Measurements from ENCODE around the gene SHLD2.

Gene SHLD2

DNA sequence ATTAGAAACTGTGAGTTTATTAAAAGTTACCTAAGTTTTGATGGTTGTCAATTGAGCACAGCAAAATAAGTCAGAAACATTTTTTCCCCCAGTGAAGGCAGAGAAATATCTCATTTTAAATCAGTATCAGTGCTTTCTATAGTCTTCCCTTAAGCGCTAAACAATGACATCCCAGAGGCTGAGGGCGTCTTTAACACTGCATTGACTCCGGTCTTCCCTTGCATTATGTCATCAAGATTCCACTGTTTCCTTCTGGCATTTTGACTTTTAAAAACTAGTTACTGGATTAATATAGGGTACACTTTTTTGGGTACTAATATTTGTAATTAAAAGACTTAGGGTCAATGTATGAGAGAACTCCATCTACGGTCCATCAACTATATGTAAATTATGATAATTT is 4.2 kb upstream of the SHLD2 start:
- TF ChIP-seq EGR1 (IDR thresholded peaks at IDR 0.05) (no peak), TEAD4 (IDR thresholded peaks at IDR 0.05) (no peak), TCF12 (IDR thresholded peaks at IDR 0.05; ENCODE audit: low read depth) (no peak), EP300 (IDR thresholded peaks at IDR 0.05; ENCODE audit: borderline replicate concordance) (no peak), USF1 (IDR thresholded peaks at IDR 0.05) (no peak), CREB1 (IDR thresholded peaks at IDR 0.05; ENCODE audit: low read depth) (no peak), YY1 (IDR thresholded peaks at IDR 0.05; ENCODE audit: low read depth) (no peak), NFIC (IDR thresholded peaks at IDR 0.05) (no peak), ZBTB7A (IDR thresholded peaks at IDR 0.05; ENCODE audit: low read depth) (no peak), TAF1 (IDR thresholded peaks at IDR 0.05; ENCODE audit: low read depth) (no peak)
- TF ChIP-seq, protein P1, sequence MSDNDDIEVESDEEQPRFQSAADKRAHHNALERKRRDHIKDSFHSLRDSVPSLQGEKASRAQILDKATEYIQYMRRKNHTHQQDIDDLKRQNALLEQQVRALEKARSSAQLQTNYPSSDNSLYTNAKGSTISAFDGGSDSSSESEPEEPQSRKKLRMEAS (IDR thresholded peaks at IDR 0.05), result no peak
- TF ChIP-seq, protein P2, sequence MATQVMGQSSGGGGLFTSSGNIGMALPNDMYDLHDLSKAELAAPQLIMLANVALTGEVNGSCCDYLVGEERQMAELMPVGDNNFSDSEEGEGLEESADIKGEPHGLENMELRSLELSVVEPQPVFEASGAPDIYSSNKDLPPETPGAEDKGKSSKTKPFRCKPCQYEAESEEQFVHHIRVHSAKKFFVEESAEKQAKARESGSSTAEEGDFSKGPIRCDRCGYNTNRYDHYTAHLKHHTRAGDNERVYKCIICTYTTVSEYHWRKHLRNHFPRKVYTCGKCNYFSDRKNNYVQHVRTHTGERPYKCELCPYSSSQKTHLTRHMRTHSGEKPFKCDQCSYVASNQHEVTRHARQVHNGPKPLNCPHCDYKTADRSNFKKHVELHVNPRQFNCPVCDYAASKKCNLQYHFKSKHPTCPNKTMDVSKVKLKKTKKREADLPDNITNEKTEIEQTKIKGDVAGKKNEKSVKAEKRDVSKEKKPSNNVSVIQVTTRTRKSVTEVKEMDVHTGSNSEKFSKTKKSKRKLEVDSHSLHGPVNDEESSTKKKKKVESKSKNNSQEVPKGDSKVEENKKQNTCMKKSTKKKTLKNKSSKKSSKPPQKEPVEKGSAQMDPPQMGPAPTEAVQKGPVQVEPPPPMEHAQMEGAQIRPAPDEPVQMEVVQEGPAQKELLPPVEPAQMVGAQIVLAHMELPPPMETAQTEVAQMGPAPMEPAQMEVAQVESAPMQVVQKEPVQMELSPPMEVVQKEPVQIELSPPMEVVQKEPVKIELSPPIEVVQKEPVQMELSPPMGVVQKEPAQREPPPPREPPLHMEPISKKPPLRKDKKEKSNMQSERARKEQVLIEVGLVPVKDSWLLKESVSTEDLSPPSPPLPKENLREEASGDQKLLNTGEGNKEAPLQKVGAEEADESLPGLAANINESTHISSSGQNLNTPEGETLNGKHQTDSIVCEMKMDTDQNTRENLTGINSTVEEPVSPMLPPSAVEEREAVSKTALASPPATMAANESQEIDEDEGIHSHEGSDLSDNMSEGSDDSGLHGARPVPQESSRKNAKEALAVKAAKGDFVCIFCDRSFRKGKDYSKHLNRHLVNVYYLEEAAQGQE (IDR thresholded peaks at IDR 0.05; ENCODE audit: low read depth), result no peak

- TF ChIP-seq ZBTB7A (IDR thresholded peaks at IDR 0.05; ENCODE audit: low read depth), result no peak
- no peak for TF ChIP-seq TCF12 (IDR thresholded peaks at IDR 0.05; ENCODE audit: low read depth)
- TF ChIP-seq, protein P2 (IDR thresholded peaks at IDR 0.05; ENCODE audit: low read depth), result no peak
- no peak for TF ChIP-seq RAD21 (IDR thresholded peaks at IDR 0.05; ENCODE audit: low read depth)
- TF ChIP-seq YY1 (IDR thresholded peaks at IDR 0.05; ENCODE audit: low read depth), result no peak
- no peak for TF ChIP-seq CREB1 (IDR thresholded peaks at IDR 0.05; ENCODE audit: low read depth)
- TF ChIP-seq NFIC (IDR thresholded peaks at IDR 0.05), result no peak
- TF ChIP-seq TEAD4 (IDR thresholded peaks at IDR 0.05), result no peak
- TF ChIP-seq EGR1 (IDR thresholded peaks at IDR 0.05), result no peak
- TF ChIP-seq USF1 (IDR thresholded peaks at IDR 0.05), result no peak
- no peak for TF ChIP-seq CEBPB (IDR thresholded peaks at IDR 0.05)
- TF ChIP-seq FOXM1 (IDR thresholded peaks at IDR 0.05; ENCODE audit: borderline replicate concordance, low read depth), result no peak
Observed at GRCh38 chr10:87092376-87092860, 2.6 kb upstream of the SHLD2 start.

DNA sequence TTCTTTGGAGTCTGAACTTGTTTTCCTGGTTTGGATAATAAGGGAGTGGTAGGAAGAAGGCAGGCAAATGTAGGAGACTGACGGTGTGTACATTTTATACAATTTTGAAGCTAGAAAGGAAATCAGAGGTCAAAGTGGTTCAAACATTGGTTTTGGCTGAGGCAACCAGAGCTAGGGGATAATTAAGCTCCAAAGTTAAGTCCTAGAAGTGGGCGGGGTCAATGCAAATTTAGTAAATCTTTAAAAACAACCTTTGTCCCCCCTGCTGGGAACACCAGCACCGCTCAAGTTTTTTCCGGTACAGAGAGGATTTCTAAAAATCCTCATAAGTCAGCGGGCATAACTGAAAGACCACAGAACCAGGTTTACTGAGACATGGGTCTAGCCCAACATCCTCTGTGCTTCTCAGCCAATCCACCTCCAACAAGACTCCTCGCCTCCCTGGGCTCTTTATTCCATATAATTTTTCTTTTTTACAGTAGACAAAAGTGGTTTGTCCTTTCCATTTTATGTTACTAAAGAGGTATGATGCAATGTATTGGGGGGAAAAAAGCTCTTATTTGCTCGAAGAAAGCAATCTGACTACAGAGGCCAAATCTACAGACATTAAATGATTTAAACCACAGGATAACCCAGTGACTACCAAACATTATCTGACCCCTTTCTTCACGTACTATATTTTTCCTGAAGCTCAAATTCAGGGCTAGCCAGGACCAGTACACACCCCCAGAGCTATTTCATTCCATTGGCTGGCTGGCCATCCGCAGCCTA is 2.0 kb upstream of the SHLD2 start:
- TF ChIP-seq CEBPB (IDR thresholded peaks at IDR 0.05), result peak; percentile 61; the same call in 1 of the 2 replicates
- TF ChIP-seq, protein P1 (IDR thresholded peaks at IDR 0.05), result no peak

DNA sequence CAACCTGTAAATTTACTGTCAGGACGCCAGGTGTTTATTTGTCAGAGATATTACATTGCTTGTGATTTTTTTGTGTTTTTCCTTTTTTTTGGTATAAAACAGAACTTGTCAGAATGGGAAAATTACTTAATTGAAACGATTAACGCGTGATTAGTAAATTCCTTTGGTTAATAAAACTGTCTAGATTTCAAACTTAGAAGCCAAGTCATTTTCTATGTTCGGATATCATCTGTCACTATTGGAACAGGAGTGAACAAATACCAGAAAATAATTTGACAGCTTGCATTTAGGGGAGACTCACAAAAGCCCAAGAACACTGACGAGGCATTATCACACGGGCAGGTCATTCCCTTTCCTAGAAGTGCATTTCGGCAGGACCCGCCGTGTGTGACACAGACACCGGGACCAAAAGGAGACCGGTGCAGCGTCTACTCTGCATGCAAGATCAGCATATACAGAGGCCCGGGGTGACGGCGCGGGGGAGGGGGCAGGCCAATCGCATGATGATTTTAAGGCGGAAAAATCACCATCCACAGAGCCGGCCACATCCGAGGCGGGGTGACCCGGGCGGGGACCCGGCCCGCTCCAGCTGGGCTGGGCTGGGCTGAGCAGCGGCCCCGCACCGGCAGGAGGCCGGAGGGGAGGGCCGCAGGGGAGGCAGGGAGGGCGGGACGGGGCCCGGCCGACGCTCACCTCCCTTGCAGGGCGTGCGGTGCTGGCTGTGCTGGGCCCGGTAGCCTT is 1.2 kb upstream of the SHLD2 start:
- TF ChIP-seq RAD21 (IDR thresholded peaks at IDR 0.05; ENCODE audit: low read depth) (peak; percentile 2; the same call in 1 of the 2 replicates), TEAD4 (IDR thresholded peaks at IDR 0.05) (no peak)

GRCh38 chr10:87095236-87095945 is 385 bp downstream of the SHLD2 start:
- no peak; the same call in 1 of the 2 replicates for TF ChIP-seq CEBPB (IDR thresholded peaks at IDR 0.05)
- TF ChIP-seq RAD21 (IDR thresholded peaks at IDR 0.05; ENCODE audit: low read depth), result no peak
- peak; percentile 60; the same call in 1 of the 2 replicates for TF ChIP-seq EP300 (IDR thresholded peaks at IDR 0.05; ENCODE audit: borderline replicate concordance)
- TF ChIP-seq USF1 (IDR thresholded peaks at IDR 0.05), result peak; percentile 86
- TF ChIP-seq, protein P1 (IDR thresholded peaks at IDR 0.05), result peak; percentile 99
- no peak; the same call in 1 of the 2 replicates for TF ChIP-seq NFIC (IDR thresholded peaks at IDR 0.05)
- TF ChIP-seq TAF1 (IDR thresholded peaks at IDR 0.05; ENCODE audit: low read depth), result peak; percentile 68
- peak; percentile 39; the same call in 1 of the 2 replicates for TF ChIP-seq TEAD4 (IDR thresholded peaks at IDR 0.05)
- peak; percentile 60 for TF ChIP-seq TCF12 (IDR thresholded peaks at IDR 0.05; ENCODE audit: low read depth)
- peak; percentile 62 for TF ChIP-seq EGR1 (IDR thresholded peaks at IDR 0.05)
- peak; percentile 87 for TF ChIP-seq ZBTB7A (IDR thresholded peaks at IDR 0.05; ENCODE audit: low read depth)
